Mucosa of descending colon (tissue), 3 donors: ENCODE results near the gene TMEM150C. TPM values are rescaled to one million over a fixed set of nuclear protein-coding genes. Genes with fewer than 3 reads are reported as not detected.
A peak's percentile ranks its signal among the peaks of the same experiment; 100 is the strongest.

Source experiments
- ATAC-seq: fragments of 200-7000 bp; cut with Tn5 transposase; one replicate; pipeline ENCODE4 v1.9.1; 2020; ENCODE audit warnings: mild to moderate bottlenecking, moderate library complexity
- DNase-seq, 3 donors: peaks; one replicate each; pipeline ENCODE4 v3.0.0-alpha.2; 2020
- H3K36me3 ChIP-seq: fragments of 200-600 bp; one replicate; pipeline ENCODE4 v1.8.0; 2021; ENCODE audit warnings: low read depth, mild to moderate bottlenecking
- H3K4me1 ChIP-seq: fragments of 200-600 bp; one replicate; pipeline ENCODE4 v1.8.0; 2021; ENCODE audit warnings: low read depth, mild to moderate bottlenecking
- H3K4me3 ChIP-seq: fragments of 200-600 bp; one replicate; pipeline ENCODE4 v1.8.0; 2021; ENCODE audit warnings: mild to moderate bottlenecking
- H3K9me3 ChIP-seq: fragments of 200-600 bp; one replicate; pipeline ENCODE4 v1.8.0; 2021; ENCODE audit warnings: mild to moderate bottlenecking
- intact Hi-C, 2 donors: fragments of 100-400 bp; cut with DNase I in 1 of 2; cut with micrococcal nuclease in 1 of 2; formaldehyde crosslinking; loops; one replicate each; pipeline versions ENCODE4 v1.11.0 to v1.11.1; 2022; cut with DNase I, micrococcal nuclease
- total RNA-seq, 3 donors: library from RNA; stranded (reverse); fragmentation: NEBNext Ultra II Directional in 2 of 3; extraction: Animal tissue kit (Norgen Biotek cat#: 25700) in 2 of 3; gene quantifications; one replicate each; pipeline versions ENCODE4 v1.2.1 to v1.2.4, GENCODE V29; 2021 to 2023
- TF ChIP-seq, protein P1 (sequence below): fragments of 200-600 bp; IDR thresholded peaks from one replicate; pipeline ENCODE4 v1.8.0; 2022; ENCODE audit warnings: antibody characterized with exemption, mild to moderate bottlenecking
- donor health status: DM: no; HTN: no; CAD: no; lungs with moderate emphysema.
- donor health status: DM: no; HTN: no; CAD: no.
- donor health status: DM: no; HTN: yes; CAD: no.

The TMEM150C gene
- total RNA-seq, 3 donors from 2014 or later, result 1.6 to 9.4 (median 3.4) TPM

GRCh38 chr4:82601242-82602015, 39.6 kb upstream of the TMEM150C start:
- intact Hi-C loops, result no loop called here
- Histone ChIP-seq H3K4me1 (no peaks in the 10 kb centered on the region), H3K9me3 (no peaks in the 10 kb centered on the region), H3K4me3 (no peak overlapping the region), H3K36me3 (no peaks in the 10 kb centered on the region)
- ATAC-seq (no peak), DNase-seq (no peak)
- TF ChIP-seq, protein P1, sequence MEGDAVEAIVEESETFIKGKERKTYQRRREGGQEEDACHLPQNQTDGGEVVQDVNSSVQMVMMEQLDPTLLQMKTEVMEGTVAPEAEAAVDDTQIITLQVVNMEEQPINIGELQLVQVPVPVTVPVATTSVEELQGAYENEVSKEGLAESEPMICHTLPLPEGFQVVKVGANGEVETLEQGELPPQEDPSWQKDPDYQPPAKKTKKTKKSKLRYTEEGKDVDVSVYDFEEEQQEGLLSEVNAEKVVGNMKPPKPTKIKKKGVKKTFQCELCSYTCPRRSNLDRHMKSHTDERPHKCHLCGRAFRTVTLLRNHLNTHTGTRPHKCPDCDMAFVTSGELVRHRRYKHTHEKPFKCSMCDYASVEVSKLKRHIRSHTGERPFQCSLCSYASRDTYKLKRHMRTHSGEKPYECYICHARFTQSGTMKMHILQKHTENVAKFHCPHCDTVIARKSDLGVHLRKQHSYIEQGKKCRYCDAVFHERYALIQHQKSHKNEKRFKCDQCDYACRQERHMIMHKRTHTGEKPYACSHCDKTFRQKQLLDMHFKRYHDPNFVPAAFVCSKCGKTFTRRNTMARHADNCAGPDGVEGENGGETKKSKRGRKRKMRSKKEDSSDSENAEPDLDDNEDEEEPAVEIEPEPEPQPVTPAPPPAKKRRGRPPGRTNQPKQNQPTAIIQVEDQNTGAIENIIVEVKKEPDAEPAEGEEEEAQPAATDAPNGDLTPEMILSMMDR, result no peak

DNA sequence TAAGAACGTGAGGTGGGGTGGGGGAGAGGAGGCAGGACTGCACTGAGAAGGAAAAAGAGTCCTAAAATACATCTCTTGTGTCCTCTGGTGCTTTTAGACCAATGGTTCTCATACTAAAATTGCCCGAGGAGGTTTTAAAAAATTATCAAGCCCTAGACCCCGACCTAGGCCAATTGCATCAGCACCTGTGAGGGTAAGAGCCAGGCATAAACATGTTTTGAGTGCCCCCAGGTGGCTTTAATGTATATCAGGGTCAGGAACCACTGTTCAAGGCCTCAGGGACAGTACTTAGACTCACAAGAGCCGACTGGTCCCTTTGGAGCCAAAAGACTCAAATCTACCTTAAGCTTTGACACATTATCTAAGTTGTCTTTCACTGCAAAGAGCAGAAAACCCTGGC, 37.5 kb upstream of the TMEM150C start:
- intact Hi-C loops, result no loop called here
- ATAC-seq, result no peak

GRCh38 chr4:82594456-82594855, 32.7 kb upstream of the TMEM150C start:
- intact Hi-C loops, result no loop called here
- Histone ChIP-seq H3K4me1 (no peaks in the 10 kb centered on the region), H3K4me3 (no peak overlapping the region), H3K9me3 (no peaks in the 10 kb centered on the region), H3K36me3 (no peaks in the 10 kb centered on the region)
- TF ChIP-seq, protein P1, result no peak
- DNase-seq (no peak), ATAC-seq (no peak)

More for the DNA sequence above, 37.5 kb upstream of the TMEM150C start:
- Histone ChIP-seq H3K9me3 (no peaks in the 10 kb centered on the region), H3K4me3 (no peak overlapping the region), H3K4me1 (no peaks in the 10 kb centered on the region), H3K36me3 (no peaks in the 10 kb centered on the region)
- TF ChIP-seq, protein P1, result no peak
- no peak for DNase-seq

DNA sequence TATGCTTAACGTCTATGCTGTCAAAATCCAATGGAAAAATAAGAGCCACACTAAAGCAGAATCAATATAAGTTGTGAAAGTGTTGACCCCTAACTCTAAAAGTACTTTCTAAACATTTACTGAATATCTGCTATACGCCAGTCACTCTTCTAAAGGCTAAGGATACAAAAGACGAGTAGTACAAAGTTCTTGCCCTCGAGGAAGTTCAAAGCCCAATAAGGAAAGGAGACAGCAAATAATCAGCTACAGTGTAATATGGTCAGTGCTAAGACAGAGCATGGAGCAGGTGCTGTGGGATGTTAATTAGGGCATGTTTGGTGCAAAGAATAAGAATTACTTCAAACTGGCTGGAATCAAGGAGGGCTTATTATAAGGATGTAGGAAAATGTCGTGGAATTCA, 31.6 kb upstream of the TMEM150C start:
- DNase-seq, result peak in 1 of 3 donors; percentile 4
- ATAC-seq, result peak; percentile 95
- no peaks in the 10 kb centered on the region for H3K9me3 ChIP-seq
- H3K4me1 ChIP-seq, result no peaks in the 10 kb centered on the region
- TF ChIP-seq, protein P1, result no peak
- no peaks in the 10 kb centered on the region for H3K36me3 ChIP-seq
- intact Hi-C loops, result no loop called here
- no peak overlapping the region for H3K4me3 ChIP-seq

- intact Hi-C loops, result no loop called here
- Histone ChIP-seq H3K36me3 (no peaks in the 10 kb centered on the region), H3K9me3 (no peaks in the 10 kb centered on the region), H3K4me3 (no peak overlapping the region), H3K4me1 (no peaks in the 10 kb centered on the region)
- no peak for DNase-seq
- ATAC-seq, result no peak
- TF ChIP-seq, protein P1, result no peak
Measured at GRCh38 chr4:82592639-82593038, 30.9 kb upstream of the TMEM150C start.
